ENCODE measurements around the gene PAX1.

Gene PAX1

GRCh38 chr20:21705575-21706260 is at the start of gene PAX1:
PAX1 (plus strand) TSS chr20:21705664; CDS start chr20:21705713, 49 bp downstream.
- DNase-seq = no peak

GRCh38 chr20:21656308-21657067 is 49.0 kb upstream of the PAX1 start:
- no peak for DNase-seq

DNA sequence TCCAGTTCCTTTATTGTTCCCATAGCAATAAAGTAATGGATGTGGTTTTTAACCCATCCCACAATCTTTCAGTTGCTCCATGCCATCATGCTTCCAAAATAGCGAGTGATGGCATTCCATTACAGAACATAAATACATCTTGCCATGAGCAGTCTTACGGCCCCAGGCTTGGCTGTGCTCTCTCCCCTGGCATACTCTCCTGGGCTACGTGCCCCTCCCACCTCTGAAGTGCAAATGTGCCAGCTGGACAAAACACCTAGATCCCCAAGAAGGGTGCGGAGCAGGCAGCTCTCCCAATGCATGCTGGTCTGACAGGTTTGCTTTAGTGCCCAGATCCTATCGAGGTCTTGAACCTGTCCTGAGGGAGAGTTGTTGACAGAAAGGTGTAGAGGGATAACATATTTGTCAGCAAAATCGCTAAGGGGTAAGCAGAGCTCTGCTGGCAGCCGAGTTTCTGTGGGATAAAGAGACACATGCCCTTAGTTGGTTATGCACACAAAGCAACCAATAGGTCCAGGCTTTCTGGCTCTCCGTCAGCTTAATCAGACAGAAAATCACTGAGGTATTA is 43.9 kb upstream of the PAX1 start:
- DNase-seq = no peak

DNA sequence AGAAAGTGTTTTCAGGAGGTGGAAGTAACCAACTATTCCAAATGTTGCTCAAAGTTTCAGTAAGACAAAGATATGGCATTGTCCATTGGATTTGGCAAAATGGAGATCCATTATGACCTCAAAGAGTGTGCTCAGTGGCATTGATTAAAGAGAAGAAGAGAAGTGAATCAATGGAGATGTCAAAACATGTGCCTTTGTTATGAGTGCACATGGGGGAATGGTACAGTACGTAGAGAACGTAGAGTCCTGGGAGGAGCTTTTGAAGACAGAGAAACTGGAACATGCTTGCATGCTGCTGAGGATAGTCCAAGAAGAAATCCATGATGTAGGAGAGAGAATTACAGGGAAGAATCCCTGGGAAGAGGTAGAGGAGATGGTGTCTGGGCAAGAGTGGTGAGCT is 42.0 kb upstream of the PAX1 start:
- no peak for DNase-seq

DNA sequence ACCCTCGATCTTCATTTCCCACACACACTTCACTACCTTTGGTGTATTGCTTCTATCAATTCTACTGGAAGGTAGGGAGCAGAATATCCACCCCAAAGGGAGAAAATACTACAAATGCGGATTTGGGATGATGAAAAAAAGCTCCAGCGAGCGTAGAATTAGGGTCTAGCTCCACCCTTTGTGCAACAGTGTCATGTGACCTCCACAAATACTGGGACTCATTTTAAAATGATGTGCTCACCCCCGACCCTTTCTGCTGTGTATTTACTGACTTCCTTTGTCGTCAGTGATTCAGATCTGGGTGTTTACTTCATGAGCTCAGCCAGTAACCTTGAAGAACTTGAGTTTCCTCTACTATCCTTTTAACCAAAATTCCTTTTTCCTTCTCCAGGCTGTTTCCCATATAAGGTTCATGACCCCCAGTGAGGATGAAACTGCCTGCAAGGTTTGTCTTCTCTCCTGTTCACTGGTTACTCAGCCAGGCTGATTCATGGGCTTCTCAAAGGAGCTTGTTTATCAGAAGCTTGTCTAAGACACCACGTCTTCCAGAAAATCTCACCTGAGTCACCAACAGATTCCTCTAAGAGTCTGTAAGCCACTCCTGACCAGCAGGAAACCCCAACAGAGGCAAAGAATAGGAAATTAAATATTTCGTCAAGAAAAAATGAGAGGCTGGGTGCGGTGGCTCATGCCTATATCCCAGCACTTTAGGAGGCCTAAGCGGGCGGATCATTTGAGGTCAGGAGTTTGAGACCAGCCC is 39.6 kb upstream of the PAX1 start:
- DNase-seq = no peak

DNA sequence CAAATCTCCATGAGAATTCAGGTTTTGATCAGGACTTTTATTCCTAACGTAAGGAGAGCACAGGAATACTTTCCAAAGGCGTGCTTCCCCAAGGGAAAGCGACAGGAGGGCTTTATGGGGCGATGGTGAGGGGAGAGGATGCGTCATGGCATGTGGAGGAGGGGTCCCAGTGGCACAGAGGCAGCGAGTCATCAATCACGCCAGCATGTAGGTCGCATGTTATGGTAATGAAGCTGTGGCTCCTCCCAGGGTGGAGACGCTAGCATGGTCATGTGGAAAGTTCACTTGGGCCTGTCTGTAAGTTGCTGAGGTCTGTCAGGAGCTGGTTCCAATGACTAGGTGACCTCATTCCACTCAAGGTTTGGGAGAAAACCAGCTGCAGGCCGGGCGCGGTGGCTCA is 35.3 kb upstream of the PAX1 start:
- DNase-seq = no peak

GRCh38 chr20:21670981-21671380 is 34.5 kb upstream of the PAX1 start:
- no peak for DNase-seq

GRCh38 chr20:21677261-21677660 is 28.2 kb upstream of the PAX1 start:
- no peak for DNase-seq

GRCh38 chr20:21677781-21678180 is 27.7 kb upstream of the PAX1 start:
- DNase-seq = no peak

GRCh38 chr20:21681234-21681921 is 24.1 kb upstream of the PAX1 start:
- no peak for DNase-seq

GRCh38 chr20:21681922-21682318 is 23.5 kb upstream of the PAX1 start:
- no peak for DNase-seq

GRCh38 chr20:21682521-21682954 is 22.9 kb upstream of the PAX1 start:
- no peak for DNase-seq

DNA sequence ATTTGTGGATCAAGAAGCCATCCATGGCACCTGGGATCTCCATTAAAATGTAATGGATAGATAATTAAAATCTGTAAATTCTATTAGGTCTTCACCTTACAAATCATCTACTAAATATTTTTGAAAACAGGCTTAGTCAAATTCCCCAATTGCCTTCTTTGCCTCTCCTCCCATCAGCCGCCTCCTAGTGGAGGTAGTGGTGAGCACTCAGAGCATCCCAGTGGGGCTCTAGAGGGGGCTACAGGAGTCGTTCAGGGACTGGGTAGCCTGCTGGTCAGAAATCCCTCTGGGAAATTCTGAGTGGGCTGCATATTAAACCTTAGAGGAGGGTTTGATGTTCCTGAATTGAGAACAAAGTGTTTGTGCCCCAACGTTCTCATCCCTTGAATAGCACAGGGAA is 20.8 kb upstream of the PAX1 start:
- DNase-seq = no peak

DNA sequence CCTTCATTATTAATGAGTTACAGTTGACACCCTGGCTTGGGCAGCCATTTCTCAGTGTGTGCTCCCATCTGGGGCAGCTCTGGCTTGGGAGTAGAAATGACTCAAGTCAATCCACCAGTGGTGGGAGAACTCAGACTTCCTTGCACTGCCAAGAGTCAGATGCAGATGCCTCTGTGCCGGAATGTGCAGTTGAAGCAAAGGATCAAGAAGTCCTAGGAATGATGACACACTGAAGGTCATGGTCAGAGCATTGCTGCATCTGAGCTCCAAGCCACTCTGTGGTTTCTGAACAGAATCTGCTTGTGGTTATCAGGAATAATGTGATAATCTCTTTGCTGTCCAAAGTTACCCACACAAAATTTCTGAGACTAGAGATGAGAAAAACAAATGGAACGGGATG is 19.5 kb upstream of the PAX1 start:
- no peak for DNase-seq

- no peak for DNase-seq
Measured at GRCh38 chr20:21693322-21693721, 12.1 kb upstream of the PAX1 start.

DNA sequence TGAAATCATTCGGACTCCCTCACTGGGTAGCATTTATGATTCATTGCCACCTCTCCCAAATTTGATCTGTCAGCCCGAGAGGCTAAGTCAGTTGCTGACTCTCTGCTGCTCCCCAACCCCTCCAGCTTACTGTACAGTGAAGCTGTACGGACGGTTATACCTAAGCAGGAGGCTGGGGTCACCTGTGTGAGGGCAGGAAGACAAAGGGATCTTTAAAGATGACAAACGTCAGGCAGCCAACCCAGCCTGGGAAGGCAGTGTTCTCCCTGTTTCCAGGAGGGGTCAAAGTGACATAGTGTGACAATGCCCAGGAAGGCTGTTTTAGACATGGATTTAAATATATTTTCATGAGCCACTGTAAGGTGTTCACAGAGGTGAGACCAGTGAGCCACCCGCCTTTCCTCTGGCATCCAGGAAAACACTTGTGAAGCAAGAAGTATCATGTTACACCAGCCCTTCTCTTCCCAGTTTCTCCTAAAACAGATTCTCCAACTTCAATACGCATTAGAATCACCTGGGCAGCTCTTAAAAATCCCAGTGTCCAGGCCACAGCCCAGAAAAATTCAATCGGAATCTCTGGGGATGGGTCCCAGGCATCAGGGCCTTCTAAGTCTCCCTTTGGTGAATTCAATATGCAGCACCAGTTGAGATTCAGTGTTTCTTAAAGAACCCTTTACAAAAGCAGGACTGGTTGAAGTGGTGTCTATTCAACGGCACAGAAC is 6.8 kb upstream of the PAX1 start:
- DNase-seq = no peak

DNA sequence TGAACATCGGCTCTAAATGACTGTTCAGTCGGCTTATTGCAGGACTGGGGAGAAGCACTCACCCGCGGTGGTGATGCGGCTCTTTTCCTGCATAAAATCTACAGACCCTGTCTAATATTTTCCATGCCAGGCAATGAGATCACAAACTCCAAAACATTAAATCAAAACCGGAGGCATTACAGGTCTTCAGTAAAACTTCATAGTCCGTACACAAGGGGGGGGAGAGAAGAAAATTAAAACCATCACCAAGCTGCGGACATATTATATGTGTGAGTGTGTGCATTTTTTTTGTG is 6.3 kb upstream of the PAX1 start:
- DNase-seq = no peak

- DNase-seq = no peak
Measured at GRCh38 chr20:21701171-21701876, 4.1 kb upstream of the PAX1 start.

DNA sequence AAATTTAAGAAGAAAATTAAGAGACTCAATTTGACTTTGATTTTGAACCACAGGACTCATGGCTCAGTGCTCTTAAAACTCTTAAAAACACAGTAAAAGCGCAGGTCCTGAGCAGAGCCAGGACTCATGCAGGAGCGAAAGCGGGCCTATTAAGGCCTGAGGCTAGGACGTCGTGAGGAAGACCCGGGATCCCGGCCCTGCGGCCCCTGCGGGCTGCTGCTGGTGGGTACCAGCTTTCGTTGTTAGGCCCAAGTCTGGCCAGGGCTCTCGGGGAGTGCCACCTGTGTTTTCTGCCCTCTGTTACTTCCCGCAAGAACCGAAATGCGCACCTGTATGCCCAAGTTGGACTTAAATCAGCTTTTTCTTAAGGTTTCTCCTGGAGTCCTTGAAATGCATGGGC is 3.4 kb upstream of the PAX1 start:
- no peak for DNase-seq

GRCh38 chr20:21702553-21703470 is 2.7 kb upstream of the PAX1 start:
- DNase-seq = peak; percentile 14
